CD14-positive monocyte (primary cell): ENCODE results near the gene AP1S1. TPM values are rescaled to one million over a fixed set of nuclear protein-coding genes. Genes with fewer than 3 reads are reported as not detected.
"Not testable (repeated sequence)": the region's sequence is repeated elsewhere in the genome, so short reads cannot be mapped to it uniquely, and the experiment has no call there.

Source experiments
- DNase-seq, 3 donors: peaks; one replicate each; pipeline ENCODE4 v3.0.0-alpha.2; 2011 to 2022
- H2AFZ ChIP-seq: 2 replicates; pipeline ENCODE4 v1.6.0; 2012; ENCODE audit warnings: mild to moderate bottlenecking, low read depth, low read length, inconsistent platforms; ENCODE audit not compliant: insufficient read depth, poor library complexity, severe bottlenecking
- H3K27ac ChIP-seq, 2 donors: 1 replicate in 1 of 2; 2 replicates in 1 of 2; pipeline ENCODE4 v1.5.1; 2012 to 2013; ENCODE audit warnings: low read length in 2 of 2, control low read depth in 1 of 2, inconsistent platforms in 1 of 2, low read depth in 1 of 2, mild to moderate bottlenecking in 1 of 2
- H3K27me3 ChIP-seq, 2 donors: one replicate each; pipeline versions ENCODE4 v1.6.0 to v1.6.1; 2011 to 2013; ENCODE audit warnings: low read length in 2 of 2; ENCODE audit not compliant: control insufficient read depth in 2 of 2, insufficient read depth in 2 of 2
- H3K36me3 ChIP-seq, 2 donors: replicated peaks in 1 of 2; 1 replicate in 1 of 2; 2 replicates in 1 of 2; pipeline versions ENCODE4 v1.5.1 to v1.6.1; 2012 to 2013; ENCODE audit warnings: low read length in 2 of 2, control low read depth in 1 of 2, inconsistent platforms in 1 of 2, mild to moderate bottlenecking in 1 of 2; ENCODE audit not compliant: insufficient read depth in 2 of 2, control insufficient read depth in 1 of 2
- H3K4me1 ChIP-seq, 2 donors: 1 replicate in 1 of 2; 2 replicates in 1 of 2; pipeline versions ENCODE4 v1.5.1 to v1.6.1; 2012 to 2013; ENCODE audit warnings: low read length in 2 of 2, control low read depth in 1 of 2, inconsistent platforms in 1 of 2, mild to moderate bottlenecking in 1 of 2, moderate library complexity in 1 of 2; ENCODE audit not compliant: insufficient read depth in 2 of 2, control insufficient read depth in 1 of 2
- H3K4me2 ChIP-seq: replicated peaks from 2 replicates; pipeline ENCODE3; 2012; ENCODE audit warnings: low read length, moderate library complexity, mild to moderate bottlenecking; ENCODE audit not compliant: poor library complexity, severe bottlenecking; ENCODE audit errors: extremely low read depth
- H3K4me3 ChIP-seq, 3 experiments: fragments of 200-600 bp in 1 of 3; sonication (generic) in 1 of 3; replicated peaks in 1 of 3; 1 replicate in 2 of 3; 2 replicates in 1 of 3; pipeline ENCODE4 v1.5.1; 2011 to 2013; ENCODE audit warnings: low read length in 3 of 3, mild to moderate bottlenecking in 3 of 3, control low read depth in 2 of 3, low read depth in 2 of 3, inconsistent platforms in 1 of 3, moderate library complexity in 1 of 3
- H3K79me2 ChIP-seq: 2 replicates; pipeline ENCODE4 v1.6.0; 2012; ENCODE audit warnings: mild to moderate bottlenecking, control low read depth, inconsistent platforms, low read length, moderate library complexity; ENCODE audit not compliant: insufficient read depth
- H3K9ac ChIP-seq: 2 replicates; pipeline ENCODE4 v1.6.0; 2017; ENCODE audit warnings: low read length, mild to moderate bottlenecking; ENCODE audit not compliant: insufficient read depth, poor library complexity, severe bottlenecking
- H3K9me3 ChIP-seq, 2 donors: replicated peaks in 1 of 2; 1 replicate in 1 of 2; 2 replicates in 1 of 2; pipeline versions ENCODE4 v1.5.1 to v1.6.1; 2012 to 2013; ENCODE audit warnings: low read length in 2 of 2, control low read depth in 1 of 2; ENCODE audit not compliant: control insufficient read depth in 1 of 2, insufficient read depth in 1 of 2
- H4K20me1 ChIP-seq: 2 replicates; pipeline ENCODE4 v1.6.0; 2012; ENCODE audit warnings: mild to moderate bottlenecking, low read length, control low read depth, moderate library complexity; ENCODE audit not compliant: insufficient read depth
- H3K27ac Mint-ChIP-seq, 7 donors: one replicate each; pipeline ENCODE4 v1.8.0; 2020; ENCODE audit warnings: mild to moderate bottlenecking in 7 of 7, mixed read lengths in 7 of 7, moderate library complexity in 6 of 7, inconsistent platforms in 2 of 7
- H3K27me3 Mint-ChIP-seq, 3 donors: one replicate each; pipeline ENCODE4 v1.8.0; 2021 to 2022; ENCODE audit warnings: low read depth in 3 of 3, mild to moderate bottlenecking in 3 of 3, mixed read lengths in 3 of 3, moderate library complexity in 3 of 3, inconsistent platforms in 1 of 3
- H3K36me3 Mint-ChIP-seq, 2 donors: one replicate each; pipeline ENCODE4 v1.8.0; 2020; ENCODE audit warnings: mixed read lengths in 2 of 2, inconsistent platforms in 1 of 2, mild to moderate bottlenecking in 1 of 2
- H3K4me1 Mint-ChIP-seq: one replicate; pipeline ENCODE4 v1.8.0; 2020; ENCODE audit warnings: mild to moderate bottlenecking, mixed read lengths
- H3K4me3 Mint-ChIP-seq, 2 donors: one replicate each; pipeline ENCODE4 v1.8.0; 2020; ENCODE audit warnings: mild to moderate bottlenecking in 2 of 2, mixed read lengths in 2 of 2, moderate library complexity in 1 of 2
- H3K9me3 Mint-ChIP-seq, 7 donors: one replicate each; pipeline ENCODE4 v1.8.0; 2020 to 2022; ENCODE audit warnings: mixed read lengths in 7 of 7, mild to moderate bottlenecking in 6 of 7, moderate library complexity in 6 of 7, inconsistent platforms in 2 of 7
- WGBS: methylation state at CpG from one replicate; pipeline ENCODE4 v1.1.5; 2013; ENCODE audit warnings: missing lambda C conversion rate; ENCODE audit not compliant: insufficient coverage; 5-methylcytosine and 5-hydroxymethylcytosine counted together
- intact Hi-C, 2 donors: fragments of 100-400 bp; cut with micrococcal nuclease; formaldehyde crosslinking; loops; one replicate each; pipeline versions ENCODE4 v1.15.0 to v1.15.1; 2023
- polyA plus RNA-seq, 3 donors: library from polyadenylated mRNA; depleted of rRNA in 1 of 3; unstranded in 2 of 3; stranded (reverse) in 1 of 3; fragments of 300-500 nt in 2 of 3; fragments of >200 nt in 1 of 3; fragmentation: Illumina TruSeq in 2 of 3; gene quantifications; 1 replicate in 2 of 3; 2 replicates in 1 of 3; pipeline ENCODE4 v1.2.3, GENCODE V29; 2012 to 2021
- TF ChIP-seq, protein P1 (sequence below): fragments of 200-600 bp; IDR thresholded peaks from one replicate; pipeline ENCODE4 v1.8.0; 2022; ENCODE audit warnings: antibody characterized with exemption, mild to moderate bottlenecking

Gene AP1S1
- polyA plus RNA-seq, 3 donors = 10.1 to 21.3 (median 10.9) TPM

DNA sequence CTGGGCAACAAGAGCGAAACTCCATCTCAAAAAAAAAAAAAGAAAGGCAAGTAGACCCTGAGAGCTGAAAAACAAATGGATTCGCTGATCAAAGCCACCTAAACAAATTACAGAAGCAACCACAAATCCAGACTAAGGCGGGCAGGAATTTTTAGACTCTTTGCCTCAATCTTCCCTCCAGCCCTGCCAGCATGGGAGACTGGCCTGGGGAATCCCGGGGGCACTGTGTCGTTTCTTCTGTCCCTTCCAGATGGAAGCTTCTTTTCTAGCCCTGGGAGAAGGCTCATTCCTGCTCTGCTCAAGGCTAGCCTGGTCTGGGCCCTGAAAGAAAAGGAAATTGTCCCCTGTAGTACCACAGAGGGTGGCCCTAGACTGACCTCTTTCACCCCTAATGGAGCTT, 43.0 kb upstream of the AP1S1 start:
- Histone ChIP-seq H3K79me2 (no peaks in the 10 kb centered on the region), H3K36me3 (no peaks in the 10 kb centered on the region), H4K20me1 (no peaks in the 10 kb centered on the region), H3K27ac (no peak overlapping the region), H3K9me3 (no peaks in the 10 kb centered on the region), H3K4me3 (no peak overlapping the region), H2AFZ (no peak overlapping the region), H3K9ac (no peak overlapping the region), H3K4me2 (no peak overlapping the region), H3K27me3 (no peaks in the 10 kb centered on the region), H3K4me1 (peaks cover 15 to 22% of the 10 kb centered on the region in 2 donors)
- H3K27me3 Mint-ChIP-seq = peaks cover 3 to 14% (median 5%) of the 10 kb centered on the region in 3 donors
- 100% methylated on average over 2 of the region's 5 CpGs for WGBS
- no peak overlapping the region for H3K27ac Mint-ChIP-seq
- H3K36me3 Mint-ChIP-seq = no peaks in the 10 kb centered on the region
- no peak for DNase-seq
- intact Hi-C loops = no loop called here
- H3K4me1 Mint-ChIP-seq = peaks cover 15% of the 10 kb centered on the region
- H3K4me3 Mint-ChIP-seq = no peak overlapping the region
- no peaks in the 10 kb centered on the region for H3K9me3 Mint-ChIP-seq
- TF ChIP-seq, protein P1, sequence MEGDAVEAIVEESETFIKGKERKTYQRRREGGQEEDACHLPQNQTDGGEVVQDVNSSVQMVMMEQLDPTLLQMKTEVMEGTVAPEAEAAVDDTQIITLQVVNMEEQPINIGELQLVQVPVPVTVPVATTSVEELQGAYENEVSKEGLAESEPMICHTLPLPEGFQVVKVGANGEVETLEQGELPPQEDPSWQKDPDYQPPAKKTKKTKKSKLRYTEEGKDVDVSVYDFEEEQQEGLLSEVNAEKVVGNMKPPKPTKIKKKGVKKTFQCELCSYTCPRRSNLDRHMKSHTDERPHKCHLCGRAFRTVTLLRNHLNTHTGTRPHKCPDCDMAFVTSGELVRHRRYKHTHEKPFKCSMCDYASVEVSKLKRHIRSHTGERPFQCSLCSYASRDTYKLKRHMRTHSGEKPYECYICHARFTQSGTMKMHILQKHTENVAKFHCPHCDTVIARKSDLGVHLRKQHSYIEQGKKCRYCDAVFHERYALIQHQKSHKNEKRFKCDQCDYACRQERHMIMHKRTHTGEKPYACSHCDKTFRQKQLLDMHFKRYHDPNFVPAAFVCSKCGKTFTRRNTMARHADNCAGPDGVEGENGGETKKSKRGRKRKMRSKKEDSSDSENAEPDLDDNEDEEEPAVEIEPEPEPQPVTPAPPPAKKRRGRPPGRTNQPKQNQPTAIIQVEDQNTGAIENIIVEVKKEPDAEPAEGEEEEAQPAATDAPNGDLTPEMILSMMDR = no peak

DNA sequence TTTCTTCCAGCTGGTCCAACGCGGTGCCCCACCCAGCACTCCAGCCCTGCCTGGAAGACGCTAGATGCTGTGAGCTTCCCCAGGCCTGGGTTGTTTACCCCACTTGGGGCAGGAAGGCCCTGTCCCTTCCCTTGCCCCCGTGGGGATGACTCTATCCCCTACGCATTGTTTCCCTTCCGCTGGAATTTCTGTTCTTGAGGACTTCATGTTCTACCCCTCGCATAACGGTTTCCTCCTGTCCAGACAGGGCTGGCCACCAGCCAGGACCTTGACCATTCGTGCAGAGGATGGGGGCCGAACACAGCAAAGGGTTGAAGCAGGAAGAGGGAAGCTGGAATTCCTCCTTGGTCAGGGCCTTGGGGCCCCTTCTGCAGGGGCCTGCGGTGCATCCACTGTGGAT, 42.0 kb upstream of the AP1S1 start:
- H3K9ac ChIP-seq = no peak overlapping the region
- H3K9me3 ChIP-seq = no peaks in the 10 kb centered on the region
- intact Hi-C loops = no loop called here
- Mint-ChIP-seq H3K27me3 (peaks cover 3 to 14% (median 7%) of the 10 kb centered on the region in 3 donors), H3K4me1 (peaks cover 13% of the 10 kb centered on the region), H3K36me3 (no peaks in the 10 kb centered on the region), H3K4me3 (no peak overlapping the region), H3K9me3 (no peaks in the 10 kb centered on the region), H3K27ac (no peak overlapping the region)
- H4K20me1 ChIP-seq = no peaks in the 10 kb centered on the region
- 80% methylated on average over 8 of the region's 11 CpGs for WGBS
- no peak overlapping the region for H3K4me3 ChIP-seq
- TF ChIP-seq, protein P1 = no peak
- peaks cover 15 to 17% of the 10 kb centered on the region in 2 donors for H3K4me1 ChIP-seq
- H3K4me2 ChIP-seq = no peak overlapping the region
- no peak for DNase-seq
- H2AFZ ChIP-seq = no peak overlapping the region
- no peak overlapping the region for H3K27ac ChIP-seq
- no peaks in the 10 kb centered on the region for H3K27me3 ChIP-seq
- H3K79me2 ChIP-seq = no peaks in the 10 kb centered on the region
- no peaks in the 10 kb centered on the region for H3K36me3 ChIP-seq

DNA sequence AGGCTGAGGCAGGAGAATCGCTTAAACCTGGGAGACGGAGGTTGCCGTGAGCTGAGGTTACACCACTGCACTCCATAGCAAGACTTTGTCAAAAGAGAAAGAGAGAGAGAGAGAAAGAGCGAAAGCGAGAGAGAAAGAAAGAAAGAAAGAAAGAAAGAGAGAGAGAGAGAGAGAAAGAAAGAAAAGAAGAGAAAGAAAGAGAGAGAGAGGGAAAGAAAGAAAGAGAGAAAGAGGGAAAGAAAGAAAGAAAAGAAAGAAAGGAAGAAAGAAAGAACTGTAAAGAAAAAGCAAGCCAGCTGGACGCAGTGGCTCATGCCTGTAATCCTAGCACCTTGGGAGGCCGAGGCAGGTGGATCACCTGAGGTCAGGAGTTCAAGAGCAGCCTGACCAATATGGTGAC, 41.1 kb upstream of the AP1S1 start:
- H3K27ac ChIP-seq, H3K4me1 ChIP-seq, H3K4me2 ChIP-seq, H3K4me3 ChIP-seq, H3K9me3 ChIP-seq, intact Hi-C loops, H3K4me3 Mint-ChIP-seq, H3K4me1 Mint-ChIP-seq, H3K36me3 Mint-ChIP-seq, H3K79me2 ChIP-seq, H2AFZ ChIP-seq, H3K36me3 ChIP-seq, H3K27ac Mint-ChIP-seq, H3K27me3 ChIP-seq, H3K9me3 Mint-ChIP-seq, H3K9ac ChIP-seq, DNase-seq, H4K20me1 ChIP-seq: not testable (repeated sequence)
- WGBS = 100% methylated on average over 5 of the region's 7 CpGs
- H3K27me3 Mint-ChIP-seq = peaks cover 2 to 13% (median 8%) of the 10 kb centered on the region in 3 donors
